Measurements from ENCODE around the gene VSTM2A. TPM values are rescaled to one million over a fixed set of nuclear protein-coding genes. Genes with fewer than 3 reads are reported as not detected.

VSTM2A gene, protein sequence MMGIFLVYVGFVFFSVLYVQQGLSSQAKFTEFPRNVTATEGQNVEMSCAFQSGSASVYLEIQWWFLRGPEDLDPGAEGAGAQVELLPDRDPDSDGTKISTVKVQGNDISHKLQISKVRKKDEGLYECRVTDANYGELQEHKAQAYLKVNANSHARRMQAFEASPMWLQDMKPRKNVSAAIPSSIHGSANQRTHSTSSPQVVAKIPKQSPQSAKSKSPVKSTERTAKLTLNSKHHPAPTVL
- total RNA-seq, result not detected in 2 replicates

DNA sequence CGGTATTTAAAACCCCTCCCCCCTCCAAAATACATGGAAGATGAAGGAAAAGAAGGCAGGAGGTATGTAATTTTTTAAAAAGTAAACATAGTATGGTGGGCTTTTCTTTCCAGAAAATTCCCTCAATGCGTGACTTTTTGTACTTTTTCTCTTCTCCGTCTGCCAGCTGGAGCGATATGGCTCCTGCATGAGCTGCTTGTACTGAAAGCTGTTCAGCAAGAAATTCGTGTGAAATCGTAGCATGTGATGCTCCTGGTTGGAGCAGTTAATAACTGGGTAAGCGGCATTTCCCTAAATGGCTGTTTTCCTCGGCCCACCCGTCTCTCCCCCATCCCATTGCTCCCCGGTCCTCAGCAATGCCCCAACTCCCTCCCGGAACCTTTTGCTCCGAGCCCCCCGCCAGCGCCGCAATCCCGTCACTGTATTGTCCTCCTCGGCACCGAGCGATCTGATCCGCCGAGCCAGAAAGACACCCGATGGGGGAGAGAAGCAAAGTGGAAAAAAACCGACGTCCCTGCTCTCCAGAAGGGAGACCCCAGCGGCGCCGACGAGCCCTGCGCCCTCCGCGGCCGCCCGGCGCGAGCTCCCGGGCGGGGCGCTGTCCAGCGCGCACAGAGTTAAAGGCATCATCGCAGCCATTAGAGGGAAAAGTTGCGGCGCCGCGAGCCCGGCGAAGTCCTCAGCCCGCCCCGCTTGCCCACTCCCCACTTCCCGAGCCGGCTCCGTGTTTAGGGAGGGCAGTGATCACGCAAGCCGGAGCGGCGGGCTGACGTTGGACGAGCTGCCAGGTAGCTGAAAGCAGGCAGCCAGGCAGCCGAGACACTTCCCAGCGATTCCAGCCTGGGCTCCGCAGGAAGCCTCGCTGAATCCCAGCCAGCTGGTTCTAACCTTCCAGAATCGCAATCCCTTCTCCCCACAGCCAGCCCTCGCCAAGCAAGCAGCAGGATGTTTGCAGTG lies at the start of gene VSTM2A:
TSS of gene VSTM2A (plus strand) at position 707 of the 957 bp plus-strand sequence. CDS start 356 bp downstream, outside the sequence.

Small RNA genes lying within 50 kb of the gene (small RNA-seq; reads per million reads assigned to genes)
- gene RNU6-1125P, result not detected

Other genes starting within 250 kb of the VSTM2A start
- gene SEC61G, start 216.8 kb downstream of the VSTM2A start, total RNA-seq, result 199 and 528 TPM in 2 replicates

Data from hair follicle dermal papilla cell (primary cell).